H1 (cell line): ENCODE data around the gene HS3ST3B1. TPM values are rescaled to one million over a fixed set of nuclear protein-coding genes. Genes with fewer than 3 reads are reported as not detected.

ENCODE experiments used
- SIN3A ChIP-seq, 2 experiments: IDR thresholded peaks in 1 of 2; conservative IDR thresholded peaks in 1 of 2; 2 replicates each; pipeline ENCODE4 v1.6.1; 2011 to 2012; ENCODE audit warnings: low read length in 2 of 2, improper control_type of control experiment in 1 of 2, low read depth in 1 of 2, mild to moderate bottlenecking in 1 of 2
- polyA plus RNA-seq, 7 experiments: library from polyadenylated mRNA; depleted of rRNA in 3 of 7; stranded (reverse) in 5 of 7; unstranded in 2 of 7; fragments of >200 nt in 5 of 7; fragments of 200-250 nt in 2 of 7; gene quantifications; 1 replicate in 5 of 7; 2 replicates in 1 of 7; 4 replicates in 1 of 7; pipeline versions ENCODE4 v1.2.1 to v1.2.3, GENCODE V29; 2011 to 2013; ENCODE audit warnings: missing spikeins in 2 of 7, mixed read lengths in 2 of 7
- total RNA-seq: library from RNA; stranded (reverse); fragmentation: NEBNext Ultra II Directional; extraction: Animal tissue kit (Norgen Biotek cat#: 25700); gene quantifications from 2 replicates; pipeline ENCODE4 v1.2.1, GENCODE V29; 2021

HS3ST3B1 gene
- total and polyA plus RNA-seq, 2 of the 8 experiments (the other 6 are each of a cell fraction or from before 2014, with no cell fraction given): 4.7 to 14.4 TPM

DNA sequence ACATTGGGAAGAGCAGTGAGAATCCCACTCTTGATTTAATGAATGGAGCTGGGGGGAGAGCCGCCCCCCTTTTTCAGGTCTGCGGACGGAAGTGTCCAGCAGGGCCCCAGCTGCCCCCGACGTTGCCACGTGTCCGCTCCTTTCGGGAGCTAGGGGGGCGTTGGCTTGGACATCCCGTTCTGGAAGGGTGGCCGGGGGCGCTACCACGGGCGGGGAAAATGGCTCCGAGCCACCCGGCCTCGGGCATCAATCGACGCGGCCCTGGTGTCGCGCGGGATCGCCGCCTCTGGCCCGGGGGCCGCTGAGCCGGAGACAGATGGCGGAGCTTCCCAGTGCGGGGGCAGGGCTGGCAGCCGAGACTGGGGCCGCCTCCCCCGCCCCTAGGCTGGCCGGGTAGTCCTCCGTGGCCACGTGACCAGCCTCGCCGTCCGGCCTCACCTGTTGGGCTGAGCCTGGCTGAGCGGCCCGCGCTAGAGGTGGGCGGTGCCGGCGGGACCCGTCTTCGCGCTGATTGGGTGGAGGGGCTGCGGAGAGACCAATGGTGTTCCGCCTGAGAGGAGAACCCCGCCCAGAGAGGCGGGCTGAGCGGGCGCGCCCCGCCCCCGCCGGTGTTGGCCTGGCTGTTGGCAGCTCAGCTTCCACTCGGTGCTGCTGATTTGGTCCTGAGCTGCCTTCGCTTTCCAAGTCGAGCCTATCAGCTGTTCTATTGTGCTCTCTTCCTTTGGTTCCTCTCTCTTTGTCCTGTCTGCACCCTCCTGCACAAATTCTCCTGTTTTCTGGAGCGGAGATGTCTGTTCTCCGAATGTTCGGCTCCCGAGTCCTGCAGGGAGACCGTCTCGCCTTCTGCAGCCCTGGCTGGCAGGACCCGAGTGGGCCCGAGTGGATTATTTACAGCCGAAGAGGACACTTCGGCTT is 8.3 kb downstream of the HS3ST3B1 start (continued):
- peak in 1 of 2 experiments; percentile 75; a peak in 3 of 4 replicates for TF ChIP-seq SIN3A (conservative IDR thresholded peaks at IDR 0.05 in 1 of 2, IDR thresholded peaks at IDR 0.05 in 1 of 2; ENCODE audit: low read depth in 1 of 2, low read length in 2 of 2)
